ENCODE results near the gene ACP2.

ACP2 gene

GRCh38 chr11:47274495-47275235, 26.1 kb upstream of the ACP2 start:
- in situ Hi-C loops (cut with HindIII; ENCODE audit: low pct_unique_long_range_greater_than_20kb, low sequenced_read_pairs) = no loop called here
- no peak for TF ChIP-seq JUND (IDR thresholded peaks at IDR 0.05; ENCODE audit: low read depth)
- no peak for DNase-seq (ENCODE audit: low read depth in 1 of 2, low spot score in 1 of 2)

- in situ Hi-C loops (cut with HindIII; ENCODE audit: low pct_unique_long_range_greater_than_20kb, low sequenced_read_pairs) = no loop called here
- DNase-seq (ENCODE audit: low read depth in 1 of 2, low spot score in 1 of 2) = peak in 1 of 2 experiments; percentile 22
- TF ChIP-seq JUND (IDR thresholded peaks at IDR 0.05; ENCODE audit: low read depth) = no peak
Measured at GRCh38 chr11:47272706-47273105, 24.1 kb upstream of the ACP2 start.

- no peak for TF ChIP-seq JUND (IDR thresholded peaks at IDR 0.05; ENCODE audit: low read depth)
- DNase-seq (ENCODE audit: low read depth in 1 of 2, low spot score in 1 of 2) = no peak
- in situ Hi-C loops (cut with HindIII; ENCODE audit: low pct_unique_long_range_greater_than_20kb, low sequenced_read_pairs) = no loop called here
Measured at GRCh38 chr11:47271961-47272661, 23.5 kb upstream of the ACP2 start.

- DNase-seq (ENCODE audit: low read depth in 1 of 2, low spot score in 1 of 2) = no peak
- in situ Hi-C loops (cut with HindIII; ENCODE audit: low pct_unique_long_range_greater_than_20kb, low sequenced_read_pairs) = no loop called here
- no peak for TF ChIP-seq JUND (IDR thresholded peaks at IDR 0.05; ENCODE audit: low read depth)
Measured at GRCh38 chr11:47271328-47271727, 22.7 kb upstream of the ACP2 start.

GRCh38 chr11:47270331-47271271, 22.0 kb upstream of the ACP2 start:
- DNase-seq (ENCODE audit: low read depth in 1 of 2, low spot score in 1 of 2) = peak; percentile 45 to 58
- no peak for TF ChIP-seq JUND (IDR thresholded peaks at IDR 0.05; ENCODE audit: low read depth)
- in situ Hi-C loops (cut with HindIII; ENCODE audit: low pct_unique_long_range_greater_than_20kb, low sequenced_read_pairs) = no loop called here

- peak; percentile 90 to 96 for DNase-seq (ENCODE audit: low read depth in 1 of 2, low spot score in 1 of 2)
- in situ Hi-C loops (cut with HindIII; ENCODE audit: low pct_unique_long_range_greater_than_20kb, low sequenced_read_pairs) = no loop called here
- no peak for TF ChIP-seq JUND (IDR thresholded peaks at IDR 0.05; ENCODE audit: low read depth)
Measured at GRCh38 chr11:47269829-47270305, 21.3 kb upstream of the ACP2 start, which contains the start of gene MADD. TSS of gene MADD (plus strand) at chr11:47270133.

GRCh38 chr11:47269002-47269828, 20.6 kb upstream of the ACP2 start:
- peak; percentile 94 to 95 for DNase-seq (ENCODE audit: low read depth in 1 of 2, low spot score in 1 of 2)
- TF ChIP-seq JUND (IDR thresholded peaks at IDR 0.05; ENCODE audit: low read depth) = no peak
- in situ Hi-C loops (cut with HindIII; ENCODE audit: low pct_unique_long_range_greater_than_20kb, low sequenced_read_pairs) = no loop called here

GRCh38 chr11:47268448-47269001, 19.9 kb upstream of the ACP2 start:
- no peak for DNase-seq (ENCODE audit: low read depth in 1 of 2, low spot score in 1 of 2)
- in situ Hi-C loops (cut with HindIII; ENCODE audit: low pct_unique_long_range_greater_than_20kb, low sequenced_read_pairs) = no loop called here
- TF ChIP-seq JUND (IDR thresholded peaks at IDR 0.05; ENCODE audit: low read depth) = no peak

- DNase-seq (ENCODE audit: low read depth in 1 of 2, low spot score in 1 of 2) = no peak
- in situ Hi-C loops (cut with HindIII; ENCODE audit: low pct_unique_long_range_greater_than_20kb, low sequenced_read_pairs) = no loop called here
- no peak for TF ChIP-seq JUND (IDR thresholded peaks at IDR 0.05; ENCODE audit: low read depth)
Measured at GRCh38 chr11:47267876-47268275, 19.3 kb upstream of the ACP2 start.

- in situ Hi-C loops (cut with HindIII; ENCODE audit: low pct_unique_long_range_greater_than_20kb, low sequenced_read_pairs) = no loop called here
- DNase-seq (ENCODE audit: low read depth in 1 of 2, low spot score in 1 of 2) = no peak
- no peak for TF ChIP-seq JUND (IDR thresholded peaks at IDR 0.05; ENCODE audit: low read depth)
Measured at GRCh38 chr11:47264521-47264920, 15.9 kb upstream of the ACP2 start.

- no peak for DNase-seq (ENCODE audit: low read depth in 1 of 2, low spot score in 1 of 2)
- in situ Hi-C loops (cut with HindIII; ENCODE audit: low pct_unique_long_range_greater_than_20kb, low sequenced_read_pairs) = no loop called here
- TF ChIP-seq JUND (IDR thresholded peaks at IDR 0.05; ENCODE audit: low read depth) = no peak
Measured at GRCh38 chr11:47264119-47264518, 15.5 kb upstream of the ACP2 start.

Data from T47D (cell line).